Anterior cingulate cortex (tissue), 58 donors: ENCODE results near the gene GLRX3.
"Not testable (repeated sequence)": the region's sequence is repeated elsewhere in the genome, so short reads cannot be mapped to it uniquely, and the experiment has no call there.

Experiments used
- DNase-seq, 58 donors: peaks; one replicate each; lab custom pipeline; 2025; lab: John Stamatoyannopoulos, UW

The GLRX3 gene

DNA sequence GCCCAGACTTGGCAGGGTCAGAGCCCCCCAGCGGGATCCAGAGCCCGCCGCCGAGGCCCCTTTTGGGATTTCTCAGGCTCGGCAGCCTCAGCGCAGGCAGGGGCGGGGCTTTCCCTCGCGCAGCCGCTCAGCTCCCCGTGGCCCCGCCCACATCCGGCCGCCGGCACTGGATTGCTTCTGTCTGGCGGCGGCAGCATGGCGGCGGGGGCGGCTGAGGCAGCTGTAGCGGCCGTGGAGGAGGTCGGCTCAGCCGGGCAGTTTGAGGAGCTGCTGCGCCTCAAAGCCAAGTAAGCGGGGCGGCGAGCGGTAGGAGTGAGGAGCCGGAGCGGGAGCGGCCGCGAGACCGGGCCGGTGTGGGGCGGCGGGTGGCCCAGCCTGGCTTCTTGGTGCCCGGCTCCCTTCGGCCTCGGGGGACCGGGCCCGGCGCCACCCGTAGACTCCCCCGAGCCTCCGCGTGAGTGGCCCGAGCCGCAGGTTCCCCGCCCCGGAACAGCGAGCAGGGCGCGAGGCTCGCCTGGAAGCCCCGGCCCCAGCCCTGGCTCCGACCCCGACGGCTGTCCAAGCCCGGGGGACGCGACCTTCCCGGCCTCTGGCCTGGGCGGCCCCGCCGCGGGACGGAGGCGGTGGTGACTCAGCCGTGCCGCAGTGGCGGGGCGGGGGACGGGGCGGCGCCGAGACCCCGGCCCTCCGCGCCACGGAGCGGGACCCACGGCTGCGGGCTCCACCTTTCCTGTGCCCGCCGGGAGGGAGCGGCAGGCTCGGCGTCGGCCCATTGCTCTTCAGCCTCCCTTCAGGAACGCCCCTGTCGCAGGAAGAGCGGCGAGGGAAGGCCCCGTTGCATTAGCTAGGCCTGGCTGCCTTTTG is at the start of gene GLRX3:
GLRX3 (plus strand) TSS at position 166 of the 864 bp plus-strand sequence; CDS start at position 196, 30 bp downstream.
- DNase-seq, result peak; percentile 24 to 92 (median 73)

DNA sequence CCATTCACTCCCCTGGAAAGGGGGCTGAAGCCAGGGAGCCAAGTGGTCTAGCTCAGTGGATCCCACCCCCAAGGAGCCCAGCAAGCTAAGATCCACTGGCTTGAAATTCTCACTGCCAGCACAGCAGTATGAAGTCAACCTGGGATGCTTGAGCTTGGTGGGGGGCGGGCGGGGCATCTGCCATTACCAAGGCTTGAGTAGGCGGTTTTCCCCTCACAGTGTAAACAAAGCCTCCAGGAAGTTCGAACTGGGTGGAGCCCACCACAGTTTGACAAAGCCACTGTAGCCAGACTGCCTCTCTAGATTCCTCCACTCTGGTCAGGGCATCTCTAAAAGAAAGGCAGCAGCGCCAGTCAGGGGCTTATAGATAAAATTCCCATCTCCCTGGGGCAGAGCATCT is 45.6 kb upstream of the GLRX3 start:
- not testable (repeated sequence) for DNase-seq

DNA sequence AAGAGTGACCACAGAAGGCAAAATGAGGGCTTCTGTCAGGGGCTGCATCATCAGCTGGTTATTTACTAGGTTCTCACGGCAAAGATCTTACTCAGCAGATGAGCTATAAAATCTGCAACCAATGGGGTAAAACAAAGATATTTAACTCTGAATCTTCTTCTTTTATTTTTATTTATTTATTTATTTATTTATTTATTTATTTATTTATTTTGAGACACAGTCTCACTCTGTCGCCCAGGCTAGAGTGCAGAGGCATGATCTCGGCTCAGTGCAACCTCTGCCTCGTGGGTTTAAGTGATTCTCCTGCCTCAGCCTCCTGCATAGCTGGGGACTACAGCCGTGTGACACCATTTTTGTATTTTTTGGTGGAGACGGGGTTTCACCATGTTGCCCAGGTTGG is 36.8 kb upstream of the GLRX3 start:
- DNase-seq, result no peak

DNA sequence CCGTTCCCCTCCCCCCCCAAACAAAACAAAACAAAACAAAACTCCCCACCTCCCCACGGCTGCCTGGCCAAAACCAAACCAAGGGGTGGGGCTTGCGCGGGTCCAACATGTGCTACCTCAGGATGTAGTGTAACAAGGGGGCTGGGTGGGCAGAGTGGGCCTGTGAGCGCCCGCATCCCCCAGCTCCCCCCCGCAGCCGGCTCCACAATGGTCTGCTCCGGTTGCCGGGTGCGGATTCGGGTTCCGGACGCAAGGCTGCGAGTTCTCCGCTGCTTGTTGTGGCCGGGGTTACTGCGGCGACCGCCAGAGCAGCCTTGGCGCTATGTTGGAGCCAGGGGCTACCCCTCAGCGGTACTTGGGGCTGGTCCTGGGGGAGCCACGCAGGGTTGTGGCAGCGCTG is 30.5 kb upstream of the GLRX3 start:
- DNase-seq, result no peak

DNA sequence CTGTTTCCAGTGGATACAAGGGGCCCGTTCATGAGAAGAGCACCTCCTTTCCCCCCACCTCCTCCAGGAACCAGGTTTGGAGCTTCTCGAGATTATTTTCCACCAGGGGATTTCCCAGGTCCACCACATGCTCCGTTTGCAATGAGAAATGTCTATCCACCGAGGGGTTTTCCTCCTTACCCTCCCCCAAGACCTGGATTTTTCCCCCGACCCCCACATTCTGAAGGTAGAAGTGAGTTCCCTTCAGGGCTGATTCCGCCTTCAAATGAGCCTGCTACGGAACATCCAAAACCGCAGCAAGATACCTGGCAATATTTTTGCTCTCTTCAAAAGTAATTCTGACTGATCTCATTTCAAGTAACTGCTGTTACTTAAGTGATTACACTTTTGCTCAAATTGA is 28.0 kb upstream of the GLRX3 start:
- not testable (repeated sequence) for DNase-seq

DNA sequence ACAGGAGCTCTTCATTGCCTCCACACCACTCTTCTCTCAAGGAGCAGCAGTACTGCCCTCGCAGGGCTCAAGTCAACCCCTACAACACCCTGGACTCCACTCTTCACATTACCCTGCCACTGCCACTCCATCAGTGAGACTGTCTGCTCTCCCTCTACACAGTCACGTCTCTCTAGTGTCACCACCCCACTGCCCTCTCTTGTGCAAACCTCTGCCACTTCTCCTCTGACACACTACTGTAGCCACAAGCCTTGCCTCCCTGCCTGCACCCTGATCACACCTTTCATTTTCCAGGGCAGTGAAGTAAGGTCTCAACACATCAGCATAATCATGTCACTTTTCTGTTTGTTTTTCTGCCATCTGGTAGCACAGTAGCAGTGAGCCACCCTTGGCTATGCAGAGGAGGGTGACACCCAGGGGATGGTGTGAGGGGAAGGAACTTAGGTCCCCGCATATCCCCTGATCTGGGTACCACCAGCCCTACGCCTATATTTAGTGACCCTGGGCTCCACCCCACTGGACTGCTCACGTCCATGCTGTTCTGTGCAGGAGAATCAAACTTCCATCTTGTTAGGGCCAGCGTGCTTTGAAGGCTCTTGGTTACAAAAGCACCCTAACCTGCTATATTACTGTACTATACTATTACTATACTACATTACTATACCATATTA is 27.1 kb upstream of the GLRX3 start:
- DNase-seq, result no peak

DNA sequence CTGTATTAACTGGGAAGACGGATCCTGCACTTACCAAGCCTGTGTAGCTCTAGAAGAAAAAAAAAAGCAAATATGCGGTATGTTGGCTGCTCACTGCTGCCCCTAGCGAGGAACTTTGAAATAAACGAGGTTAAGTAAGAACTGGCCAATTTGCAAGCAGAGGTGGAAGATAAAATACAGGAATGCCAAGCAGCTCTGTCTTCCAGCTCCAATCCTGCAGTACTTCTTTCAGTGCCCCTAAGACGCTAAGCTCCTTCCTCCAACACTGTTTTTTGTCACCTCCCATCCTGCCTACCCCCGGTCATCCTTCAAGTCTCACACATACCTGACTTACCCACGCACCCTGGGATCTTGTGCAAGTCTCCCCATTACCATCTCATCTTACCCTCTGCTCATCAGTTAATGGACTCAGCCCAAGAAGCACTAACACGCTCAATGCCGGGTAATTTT is 26.4 kb upstream of the GLRX3 start:
- peak in 53 of 58 donors; percentile 5 to 74 (median 48) for DNase-seq

DNA sequence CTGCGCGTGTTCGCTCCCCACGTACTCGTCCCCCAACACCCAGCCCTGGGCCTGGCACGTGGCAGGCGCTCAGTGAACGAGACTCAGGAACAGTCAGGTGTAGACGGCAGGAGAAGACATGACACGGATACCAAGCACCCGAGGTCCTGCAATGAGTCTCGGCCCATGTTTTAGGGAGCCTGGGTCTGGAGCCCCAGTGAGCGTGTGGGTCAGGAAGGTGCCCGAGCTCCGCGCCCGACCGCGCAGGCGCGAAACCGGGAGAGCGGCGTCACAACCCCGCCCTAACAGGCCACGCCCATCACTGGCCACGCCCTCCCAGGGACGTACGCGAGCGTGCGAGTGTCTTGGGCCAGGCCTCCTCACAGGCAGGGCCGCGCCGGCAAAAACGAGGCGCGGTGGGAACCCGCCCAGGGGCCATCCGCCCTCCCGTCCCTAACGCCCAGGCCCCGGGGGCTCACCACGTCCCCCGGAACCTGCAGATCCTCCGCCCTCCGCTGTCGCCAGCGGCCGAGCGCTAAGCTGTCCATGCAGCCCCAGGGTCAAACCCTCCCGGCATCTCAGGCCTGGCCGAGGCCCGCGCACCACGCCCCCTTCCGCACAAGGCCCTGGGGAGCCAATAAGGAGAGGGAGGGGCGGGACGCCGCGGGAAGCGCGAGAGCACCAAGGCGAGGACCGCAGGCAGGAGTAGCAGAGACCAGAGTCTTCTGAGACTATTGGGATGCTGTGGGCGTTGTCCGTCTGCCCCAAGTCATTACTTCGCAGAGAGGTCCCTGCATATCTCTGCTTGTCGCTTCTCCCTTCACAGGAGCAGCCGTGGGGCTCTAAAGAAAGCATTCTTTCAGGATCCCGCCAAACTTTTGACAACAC is 25.7 kb upstream of the GLRX3 start, which contains the start of gene C10orf143:
C10orf143 (minus strand) TSS at position 585 of the 867 bp plus-strand sequence; CDS start at position 527, 58 bp downstream.
- peak; percentile 79 to 100 (median 97) for DNase-seq

DNA sequence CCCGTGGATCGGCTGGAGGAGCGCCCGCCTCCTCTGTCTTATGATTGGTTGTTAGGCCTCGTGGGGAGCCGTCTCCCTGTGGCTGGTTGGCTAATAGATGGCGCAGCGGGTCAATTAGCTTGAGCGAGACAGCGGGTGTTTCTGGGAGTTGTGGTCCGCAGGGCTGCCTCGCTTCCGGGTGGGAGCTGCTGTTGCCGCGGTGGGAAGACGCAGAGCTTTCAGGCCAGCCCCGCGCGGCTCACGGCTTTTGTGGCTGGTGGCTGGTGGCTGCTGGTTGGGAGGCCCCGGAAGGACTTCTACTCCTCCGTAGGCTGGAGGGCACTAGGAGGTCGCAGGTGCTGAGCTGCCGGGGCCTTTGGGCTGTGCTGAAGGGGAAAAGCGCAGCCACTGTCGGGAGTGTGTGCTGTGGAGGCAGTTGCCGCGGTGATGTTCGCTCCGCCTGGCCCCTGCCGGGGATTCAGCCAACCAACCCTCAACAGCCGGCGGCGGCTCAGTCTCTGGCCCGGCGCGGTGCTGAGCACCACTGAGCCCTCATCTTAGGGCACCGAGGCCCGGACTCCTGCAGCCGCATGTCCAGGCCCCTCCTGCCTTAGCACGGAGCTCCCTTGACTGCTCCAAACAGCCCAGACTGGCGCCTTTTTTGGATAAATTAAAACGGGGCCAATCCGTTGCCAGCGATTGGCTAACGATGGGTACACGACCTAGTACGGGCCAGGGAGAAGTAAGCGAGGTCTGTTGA is 24.9 kb upstream of the GLRX3 start:
- peak; percentile 89 to 99 (median 97) for DNase-seq

DNA sequence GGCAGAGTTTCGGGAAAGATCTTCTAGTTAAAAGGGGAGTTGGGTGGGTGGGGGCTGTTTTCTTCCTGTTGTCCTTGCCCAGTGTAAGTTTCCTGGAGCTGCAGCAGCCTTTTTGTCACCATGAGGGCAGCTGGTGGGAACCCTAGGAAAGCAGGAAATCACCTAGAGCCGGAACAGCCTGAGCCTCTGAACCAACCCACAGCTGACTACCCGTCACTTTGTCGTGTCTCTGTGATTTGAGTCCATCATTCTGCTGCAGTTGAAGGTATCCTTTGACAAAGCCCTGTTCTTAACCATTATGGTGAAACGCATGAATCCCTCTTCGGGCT is 24.4 kb upstream of the GLRX3 start:
- no peak for DNase-seq

DNA sequence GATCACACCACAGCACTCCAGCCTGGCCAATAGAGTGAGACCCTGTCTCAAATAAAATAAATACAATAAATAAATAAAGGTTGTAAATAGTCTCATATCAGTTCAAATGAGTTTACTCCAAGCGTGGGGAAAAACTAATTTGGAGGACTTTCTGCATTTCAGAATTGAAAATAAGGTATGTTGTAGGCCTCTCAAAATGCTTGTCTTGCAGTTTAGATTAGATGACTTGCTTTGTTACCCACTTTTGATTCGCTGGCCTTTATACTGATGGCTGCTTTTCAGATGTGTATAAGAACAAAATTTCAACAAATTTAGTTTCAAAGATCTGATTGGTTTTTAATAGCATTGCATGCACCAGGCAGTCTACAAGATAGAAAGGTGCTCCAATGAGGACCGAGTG is 23.4 kb upstream of the GLRX3 start:
- no peak for DNase-seq

DNA sequence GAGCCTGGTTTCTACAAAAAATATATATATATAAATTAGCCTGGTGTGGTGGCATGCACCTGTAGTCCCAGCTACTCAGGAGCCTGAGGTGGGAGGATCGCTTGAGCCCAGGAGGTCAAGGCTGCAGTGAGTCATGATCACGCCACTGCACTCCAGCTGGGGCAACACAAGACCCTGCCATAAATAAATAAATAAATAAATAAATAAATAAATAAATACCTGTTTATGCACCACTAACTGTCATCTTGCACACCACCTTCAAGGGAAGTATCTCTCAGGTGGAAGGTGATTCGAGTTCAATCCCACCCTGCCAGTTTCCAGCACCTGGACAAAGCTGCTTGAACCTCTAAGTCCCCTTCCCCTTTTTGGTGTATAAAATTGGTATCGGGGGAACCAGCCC is 19.2 kb upstream of the GLRX3 start:
- DNase-seq, result not testable (repeated sequence)

DNA sequence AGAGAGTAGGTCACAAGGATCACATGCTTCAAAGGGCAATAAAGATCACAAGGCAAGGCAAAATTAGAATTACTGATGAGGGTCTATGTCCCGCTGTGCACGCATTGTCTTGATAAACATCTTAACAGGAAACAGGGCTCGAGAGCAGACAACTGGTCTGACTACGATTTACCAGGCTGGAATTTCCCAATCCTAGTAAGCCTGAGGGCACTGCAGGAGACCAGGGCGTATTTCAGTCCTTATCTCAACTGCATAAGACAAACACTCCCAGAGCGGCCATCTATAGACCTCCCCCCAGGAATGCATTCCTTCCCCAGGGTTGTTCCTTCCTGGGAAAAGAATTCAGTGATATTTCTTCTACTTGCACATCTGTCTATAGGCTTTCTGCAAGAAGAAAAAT is 18.7 kb upstream of the GLRX3 start:
- not testable (repeated sequence) for DNase-seq

DNA sequence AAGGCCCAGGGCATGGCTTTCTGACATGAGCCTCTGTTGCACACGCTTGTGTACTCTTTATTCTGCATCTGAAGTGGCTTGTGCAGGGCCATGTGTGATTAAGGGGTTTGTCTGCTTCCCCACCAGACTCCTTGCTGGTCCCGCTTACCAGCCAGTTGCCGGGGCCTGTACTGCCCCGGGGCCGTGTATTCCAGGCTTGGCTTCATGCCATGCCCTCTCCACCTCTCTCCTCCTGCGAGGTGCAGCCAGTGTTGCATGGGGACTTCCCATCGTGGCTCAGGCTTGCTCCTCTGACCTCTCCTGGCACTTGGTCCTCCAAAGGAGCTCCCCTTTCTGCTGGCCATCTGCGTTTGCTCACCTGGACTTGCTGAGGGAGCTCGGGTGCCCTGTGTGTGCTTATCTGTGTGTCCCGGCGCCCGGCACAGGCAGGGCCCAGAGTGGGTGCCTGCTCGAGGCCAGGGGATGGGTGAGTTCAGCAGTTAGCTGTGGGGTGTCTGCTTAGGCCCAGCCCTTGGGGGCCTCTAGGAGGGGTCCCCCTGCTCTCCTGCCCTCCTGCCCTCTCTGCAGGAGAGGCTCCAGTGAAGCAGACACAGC is 14.6 kb upstream of the GLRX3 start:
- DNase-seq, result no peak

DNA sequence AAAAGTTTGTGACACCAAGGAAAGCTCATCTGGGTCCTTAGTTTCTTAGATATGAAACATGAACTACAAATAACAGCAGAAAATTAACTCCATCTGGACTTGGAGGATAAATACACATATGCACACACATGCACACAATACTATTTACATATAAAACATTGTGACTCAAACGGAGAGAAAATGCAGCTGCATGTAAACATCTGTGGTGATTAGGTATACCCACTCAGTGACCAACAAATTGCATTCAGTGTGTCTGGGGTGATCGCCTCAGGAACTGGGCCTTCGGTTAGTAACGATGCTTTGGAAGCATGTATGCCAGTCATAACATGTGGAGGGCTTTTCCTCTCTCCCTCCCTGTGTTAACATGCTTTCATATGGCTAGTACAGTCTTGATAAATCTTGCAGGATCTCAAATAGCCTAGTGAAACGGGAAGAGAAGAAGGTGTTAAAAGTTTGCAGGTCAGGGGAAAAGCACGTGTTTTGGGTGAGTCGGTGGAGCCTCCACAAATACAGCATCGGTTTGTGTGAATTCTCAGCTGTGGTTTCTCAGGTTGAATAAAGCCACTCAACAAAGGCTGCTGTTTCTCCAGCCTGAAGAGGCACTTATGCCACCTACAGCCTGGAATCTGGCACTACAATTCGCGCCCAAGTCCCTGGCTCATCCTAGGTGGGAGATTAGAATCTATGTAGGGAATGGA is 8.7 kb upstream of the GLRX3 start:
- peak in 42 of 58 donors; percentile 7 to 68 (median 26) for DNase-seq

DNA sequence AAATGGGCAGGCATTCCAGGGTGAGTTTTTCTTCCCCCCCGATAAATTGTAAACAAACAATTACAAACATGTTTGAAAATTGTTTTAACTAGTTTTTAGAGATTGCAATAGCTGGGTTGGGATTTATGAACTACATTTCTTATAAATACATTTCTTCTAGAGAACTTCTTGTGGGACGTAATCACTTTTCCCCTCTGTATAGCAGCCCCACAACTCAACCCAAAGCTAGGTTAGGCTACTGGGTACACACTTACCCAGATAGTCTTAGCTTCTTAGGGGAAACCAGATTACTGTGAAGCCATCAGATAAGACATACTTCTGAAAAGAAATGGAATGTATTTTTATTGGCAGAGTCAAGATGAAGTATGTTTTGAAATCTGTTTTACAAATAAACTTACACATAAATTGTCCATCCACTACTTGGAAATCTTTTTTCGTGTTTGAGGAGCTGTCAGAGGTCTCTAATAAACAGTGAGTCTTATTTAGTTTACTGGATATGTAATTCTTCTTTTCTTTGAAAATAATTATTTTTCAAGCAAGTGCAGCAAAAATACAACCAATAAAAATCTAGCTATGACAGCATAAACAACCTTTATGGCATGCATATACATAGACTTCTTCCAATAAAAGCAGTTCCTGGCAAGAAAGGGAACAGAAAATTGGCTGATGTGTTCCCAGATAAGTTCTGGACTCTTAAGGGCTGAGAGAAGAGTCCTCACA is 8.0 kb upstream of the GLRX3 start:
- DNase-seq, result no peak

DNA sequence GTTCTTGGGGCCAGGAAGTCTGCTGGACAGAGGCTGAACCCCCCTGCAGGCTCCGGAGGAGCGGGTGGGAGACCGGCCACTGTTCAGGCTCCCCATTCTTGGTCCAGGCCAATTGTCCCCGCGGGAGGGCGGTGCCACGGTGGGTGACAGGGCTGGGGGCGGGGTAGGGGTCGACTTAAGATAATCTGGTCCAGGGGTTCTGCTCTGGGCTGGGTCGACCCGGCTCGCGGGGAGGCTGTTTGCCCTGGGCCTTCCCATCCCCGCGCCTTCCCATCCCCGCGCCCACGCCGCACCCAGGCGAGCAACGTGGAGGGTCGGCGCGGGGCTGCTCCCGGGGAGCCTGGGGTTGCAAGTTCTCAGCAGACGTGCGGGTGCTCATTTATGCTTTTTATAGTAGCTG is 7.3 kb upstream of the GLRX3 start:
- no peak for DNase-seq

DNA sequence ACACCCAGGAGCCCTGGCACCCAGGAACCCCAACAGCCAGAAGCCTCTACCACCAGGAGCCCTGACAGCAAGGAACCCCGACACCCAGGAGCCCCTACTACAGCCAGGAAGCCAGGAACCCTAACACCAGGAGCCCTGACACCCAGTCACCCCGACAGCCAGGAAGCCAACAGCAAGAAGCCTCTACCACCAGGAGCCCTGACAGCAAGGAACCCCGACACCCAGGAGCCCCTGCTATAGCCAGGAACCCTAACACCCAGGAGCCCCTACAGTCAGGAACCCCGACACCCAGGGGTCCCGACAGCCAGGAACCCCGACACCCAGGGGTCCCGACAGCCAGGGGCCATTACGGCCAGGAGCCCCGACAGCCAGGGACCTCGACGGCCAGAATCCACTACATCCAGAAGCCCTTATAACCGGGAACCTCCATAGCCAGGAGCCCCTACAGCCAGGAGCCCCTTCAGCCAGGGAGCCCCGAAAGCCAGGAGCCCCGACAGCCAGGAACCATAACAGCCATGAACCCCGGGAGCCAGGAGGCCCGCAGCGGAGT is 440 bp upstream of the GLRX3 start:
- DNase-seq, result peak in 5 of 58 donors; percentile 34 to 46 (median 39)
